Measurements from ENCODE around the gene ATP8A2.

Gene ATP8A2

DNA sequence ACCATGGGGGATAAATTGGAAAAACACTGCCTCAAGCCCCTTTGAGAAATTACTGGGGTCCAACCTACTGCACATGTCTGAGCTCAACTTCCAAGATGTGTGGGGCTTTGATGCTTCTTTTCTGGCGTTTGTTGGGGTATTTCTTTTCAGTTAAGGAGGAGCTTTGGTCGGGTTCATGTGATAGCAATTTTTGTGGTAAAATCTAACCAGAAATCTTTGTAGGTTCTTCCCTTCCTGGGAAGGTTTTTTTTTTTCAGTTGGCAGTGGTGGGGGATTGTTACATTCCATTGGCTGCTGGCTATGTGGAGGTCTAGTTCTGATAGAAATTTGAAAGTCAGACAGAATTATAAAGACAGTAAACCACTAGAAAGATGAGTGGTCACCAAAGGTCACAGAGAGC lies 327.8 kb downstream of the ATP8A2 start:
- no peaks in the 10 kb centered on the region for H3K4me1 ChIP-seq (ENCODE audit: control insufficient read depth in 5 of 5, insufficient read depth in 5 of 5, low read length in 5 of 5)
- H3K36me3 ChIP-seq (ENCODE audit: control insufficient read depth in 5 of 5, insufficient read depth in 5 of 5, low read length in 5 of 5): no peaks in the 10 kb centered on the region
- H3K27ac ChIP-seq (ENCODE audit: low read depth, low read length): no peak overlapping the region
- no peaks in the 10 kb centered on the region for H3K27me3 ChIP-seq (ENCODE audit: control insufficient read depth in 5 of 5, insufficient read depth in 4 of 5, low read length in 5 of 5)
- peaks cover 0 to 9% (median 0%) of the 10 kb centered on the region in 5 donors for H3K9me3 ChIP-seq (ENCODE audit: control insufficient read depth in 5 of 5, low read length in 5 of 5)
- no peak overlapping the region for H3K4me3 ChIP-seq (ENCODE audit: low read depth in 1 of 5, low read length in 5 of 5)
- H3K9ac ChIP-seq (ENCODE audit: low read length in 5 of 5): no peak overlapping the region

DNA sequence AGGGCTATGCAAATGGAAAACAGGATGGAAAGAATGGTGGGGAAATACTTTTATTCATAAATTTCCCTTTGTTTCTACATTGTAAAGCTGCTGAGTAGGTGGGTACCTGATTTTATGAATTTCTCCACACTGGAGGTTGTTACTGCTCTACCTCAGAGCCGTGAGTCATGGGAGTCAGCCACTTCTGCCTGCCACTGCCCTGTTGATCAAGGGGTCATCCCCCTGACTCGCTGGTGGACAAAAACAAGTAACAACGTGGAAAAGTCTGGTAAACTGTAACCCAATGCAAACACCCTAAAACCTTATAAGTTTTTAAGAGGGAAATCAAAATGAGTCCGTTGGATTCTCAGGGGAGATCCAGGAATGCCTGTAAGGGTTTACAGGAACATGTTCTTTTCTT lies 329.5 kb downstream of the ATP8A2 start:
- Histone ChIP-seq H3K9ac (ENCODE audit: low read length in 5 of 5) (no peak overlapping the region), H3K4me3 (ENCODE audit: low read depth in 1 of 5, low read length in 5 of 5) (no peak overlapping the region), H3K4me1 (ENCODE audit: control insufficient read depth in 5 of 5, insufficient read depth in 5 of 5, low read length in 5 of 5) (no peaks in the 10 kb centered on the region), H3K27me3 (ENCODE audit: control insufficient read depth in 5 of 5, insufficient read depth in 4 of 5, low read length in 5 of 5) (no peaks in the 10 kb centered on the region), H3K36me3 (ENCODE audit: control insufficient read depth in 5 of 5, insufficient read depth in 5 of 5, low read length in 5 of 5) (no peaks in the 10 kb centered on the region), H3K9me3 (ENCODE audit: control insufficient read depth in 5 of 5, low read length in 5 of 5) (peaks cover 0 to under 1% (median 0%) of the 10 kb centered on the region in 5 donors), H3K27ac (ENCODE audit: low read depth, low read length) (no peak overlapping the region)

DNA sequence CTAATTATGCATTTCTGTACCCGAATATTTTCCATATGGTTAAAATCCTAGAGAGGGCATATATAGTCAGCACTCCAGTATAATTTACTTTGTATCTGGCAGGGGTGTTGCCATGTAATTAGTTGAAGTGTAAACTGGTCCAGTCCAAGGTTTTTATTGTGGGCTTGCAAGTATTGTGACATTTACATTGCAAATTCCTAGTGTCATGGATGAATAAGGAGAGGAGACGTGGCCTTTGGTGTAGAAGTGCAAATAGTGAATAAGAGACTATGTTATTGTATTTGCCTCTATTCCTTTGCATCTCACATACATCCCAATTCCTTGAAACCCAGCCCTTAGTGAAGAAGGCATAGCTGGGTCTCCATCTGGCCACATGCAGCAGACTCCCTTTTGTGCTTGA lies 330.6 kb downstream of the ATP8A2 start:
- Histone ChIP-seq H3K9me3 (ENCODE audit: control insufficient read depth in 5 of 5, low read length in 5 of 5) (no peaks in the 10 kb centered on the region), H3K36me3 (ENCODE audit: control insufficient read depth in 5 of 5, insufficient read depth in 5 of 5, low read length in 5 of 5) (no peaks in the 10 kb centered on the region), H3K4me3 (ENCODE audit: low read depth in 1 of 5, low read length in 5 of 5) (no peak overlapping the region), H3K4me1 (ENCODE audit: control insufficient read depth in 5 of 5, insufficient read depth in 5 of 5, low read length in 5 of 5) (no peaks in the 10 kb centered on the region), H3K27ac (ENCODE audit: low read depth, low read length) (no peak overlapping the region), H3K9ac (ENCODE audit: low read length in 5 of 5) (no peak overlapping the region), H3K27me3 (ENCODE audit: control insufficient read depth in 5 of 5, insufficient read depth in 4 of 5, low read length in 5 of 5) (no peaks in the 10 kb centered on the region)

DNA sequence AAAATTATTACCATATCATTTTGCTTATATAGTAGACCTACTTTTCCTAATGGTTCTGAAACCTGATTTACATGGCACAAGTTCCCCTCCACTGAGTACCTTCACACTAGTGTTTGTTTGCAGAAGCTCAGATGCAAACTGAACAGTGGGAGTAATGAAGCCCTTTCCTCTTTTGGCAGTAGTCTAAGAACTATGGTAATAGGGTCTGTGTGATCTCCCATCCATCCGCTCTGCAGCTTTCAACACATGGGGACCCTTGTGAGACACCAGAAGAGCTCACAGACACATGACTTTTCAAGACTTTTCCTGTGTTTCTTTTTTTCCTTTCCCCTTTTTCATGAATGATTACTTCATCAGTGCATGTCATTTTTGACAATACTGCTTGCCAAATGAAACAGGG lies 336.0 kb downstream of the ATP8A2 start:
- H3K27ac ChIP-seq (ENCODE audit: low read depth, low read length): no peak overlapping the region
- H3K36me3 ChIP-seq (ENCODE audit: control insufficient read depth in 5 of 5, insufficient read depth in 5 of 5, low read length in 5 of 5): no peaks in the 10 kb centered on the region
- no peaks in the 10 kb centered on the region for H3K9me3 ChIP-seq (ENCODE audit: control insufficient read depth in 5 of 5, low read length in 5 of 5)
- H3K4me1 ChIP-seq (ENCODE audit: control insufficient read depth in 5 of 5, insufficient read depth in 5 of 5, low read length in 5 of 5): peaks cover 0 to 9% (median 4%) of the 10 kb centered on the region in 5 donors
- no peak overlapping the region for H3K4me3 ChIP-seq (ENCODE audit: low read depth in 1 of 5, low read length in 5 of 5)
- H3K27me3 ChIP-seq (ENCODE audit: control insufficient read depth in 5 of 5, insufficient read depth in 4 of 5, low read length in 5 of 5): no peaks in the 10 kb centered on the region
- no peak overlapping the region for H3K9ac ChIP-seq (ENCODE audit: low read length in 5 of 5)

DNA sequence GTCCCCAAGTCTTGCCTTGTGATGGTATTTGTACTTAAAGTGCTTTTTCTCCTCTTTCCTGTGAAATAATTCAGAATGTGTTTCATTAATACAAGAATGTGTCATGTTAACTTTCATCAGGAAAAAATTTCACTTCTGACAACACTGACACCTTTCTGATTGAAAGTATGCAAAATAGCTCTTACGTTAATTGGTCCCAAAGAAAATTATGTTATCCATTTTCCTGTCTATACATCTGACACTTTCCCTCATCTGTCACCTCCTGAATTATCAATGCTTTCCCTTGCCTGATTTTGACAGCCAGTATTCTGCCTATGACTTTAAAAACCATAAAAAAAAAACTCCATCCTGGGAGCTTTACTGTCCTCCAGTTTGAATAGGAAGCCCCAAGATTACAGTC lies 336.5 kb downstream of the ATP8A2 start:
- no peak overlapping the region for H3K4me3 ChIP-seq (ENCODE audit: low read depth in 1 of 5, low read length in 5 of 5)
- H3K9ac ChIP-seq (ENCODE audit: low read length in 5 of 5): no peak overlapping the region
- no peak overlapping the region for H3K27ac ChIP-seq (ENCODE audit: low read depth, low read length)
- H3K27me3 ChIP-seq (ENCODE audit: control insufficient read depth in 5 of 5, insufficient read depth in 4 of 5, low read length in 5 of 5): no peaks in the 10 kb centered on the region
- H3K4me1 ChIP-seq (ENCODE audit: control insufficient read depth in 5 of 5, insufficient read depth in 5 of 5, low read length in 5 of 5): peaks cover 0 to 9% (median 4%) of the 10 kb centered on the region in 5 donors
- no peaks in the 10 kb centered on the region for H3K36me3 ChIP-seq (ENCODE audit: control insufficient read depth in 5 of 5, insufficient read depth in 5 of 5, low read length in 5 of 5)
- no peaks in the 10 kb centered on the region for H3K9me3 ChIP-seq (ENCODE audit: control insufficient read depth in 5 of 5, low read length in 5 of 5)

DNA sequence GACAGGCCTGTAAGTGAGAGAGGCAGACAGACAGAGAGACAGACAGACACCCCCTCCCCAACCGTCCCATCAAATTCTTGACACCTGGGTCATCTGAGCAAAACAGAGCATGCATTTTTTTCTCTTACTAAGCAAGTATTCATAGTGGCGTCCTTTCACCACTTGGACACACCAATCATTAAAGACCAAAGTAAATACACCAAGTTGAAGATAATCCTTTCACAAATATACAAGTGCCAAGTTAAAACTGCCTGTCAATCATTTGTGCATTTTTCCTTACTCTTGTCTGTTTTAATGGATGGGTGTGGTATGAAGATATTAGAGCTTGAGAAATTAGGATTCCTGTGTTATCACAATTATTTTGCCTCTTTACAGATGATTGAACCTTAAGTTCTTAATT lies 337.3 kb downstream of the ATP8A2 start:
- Histone ChIP-seq H3K4me1 (ENCODE audit: control insufficient read depth in 5 of 5, insufficient read depth in 5 of 5, low read length in 5 of 5) (peaks cover 0 to 9% (median 4%) of the 10 kb centered on the region in 5 donors), H3K9me3 (ENCODE audit: control insufficient read depth in 5 of 5, low read length in 5 of 5) (no peaks in the 10 kb centered on the region), H3K9ac (ENCODE audit: low read length in 5 of 5) (no peak overlapping the region), H3K27me3 (ENCODE audit: control insufficient read depth in 5 of 5, insufficient read depth in 4 of 5, low read length in 5 of 5) (no peaks in the 10 kb centered on the region), H3K36me3 (ENCODE audit: control insufficient read depth in 5 of 5, insufficient read depth in 5 of 5, low read length in 5 of 5) (no peaks in the 10 kb centered on the region), H3K4me3 (ENCODE audit: low read depth in 1 of 5, low read length in 5 of 5) (no peak overlapping the region), H3K27ac (ENCODE audit: low read depth, low read length) (no peak overlapping the region)

DNA sequence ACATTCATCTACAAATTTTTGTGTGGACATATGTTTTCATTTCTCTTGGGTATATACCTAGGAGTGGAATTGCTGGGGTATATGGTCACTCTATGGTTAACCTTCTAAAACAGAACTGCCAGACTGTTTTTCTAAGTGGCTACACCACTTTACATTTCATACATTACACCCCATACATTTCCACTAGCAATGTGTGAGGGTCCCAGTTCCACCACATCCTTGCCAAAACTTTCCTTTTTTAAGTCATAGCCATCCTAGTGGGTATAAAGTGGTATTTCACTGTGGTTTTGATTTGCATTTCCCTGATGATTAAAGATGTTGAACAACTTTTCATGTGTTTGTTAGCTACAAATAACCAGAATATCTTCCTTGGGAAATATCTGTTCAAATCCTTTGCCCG lies 344.0 kb downstream of the ATP8A2 start:
- no peaks in the 10 kb centered on the region for H3K4me1 ChIP-seq (ENCODE audit: control insufficient read depth in 5 of 5, insufficient read depth in 5 of 5, low read length in 5 of 5)
- no peak overlapping the region for H3K4me3 ChIP-seq (ENCODE audit: low read depth in 1 of 5, low read length in 5 of 5)
- H3K27ac ChIP-seq (ENCODE audit: low read depth, low read length): no peak overlapping the region
- H3K9ac ChIP-seq (ENCODE audit: low read length in 5 of 5): no peak overlapping the region
- H3K36me3 ChIP-seq (ENCODE audit: control insufficient read depth in 5 of 5, insufficient read depth in 5 of 5, low read length in 5 of 5): no peaks in the 10 kb centered on the region
- H3K27me3 ChIP-seq (ENCODE audit: control insufficient read depth in 5 of 5, insufficient read depth in 4 of 5, low read length in 5 of 5): no peaks in the 10 kb centered on the region
- no peaks in the 10 kb centered on the region for H3K9me3 ChIP-seq (ENCODE audit: control insufficient read depth in 5 of 5, low read length in 5 of 5)

DNA sequence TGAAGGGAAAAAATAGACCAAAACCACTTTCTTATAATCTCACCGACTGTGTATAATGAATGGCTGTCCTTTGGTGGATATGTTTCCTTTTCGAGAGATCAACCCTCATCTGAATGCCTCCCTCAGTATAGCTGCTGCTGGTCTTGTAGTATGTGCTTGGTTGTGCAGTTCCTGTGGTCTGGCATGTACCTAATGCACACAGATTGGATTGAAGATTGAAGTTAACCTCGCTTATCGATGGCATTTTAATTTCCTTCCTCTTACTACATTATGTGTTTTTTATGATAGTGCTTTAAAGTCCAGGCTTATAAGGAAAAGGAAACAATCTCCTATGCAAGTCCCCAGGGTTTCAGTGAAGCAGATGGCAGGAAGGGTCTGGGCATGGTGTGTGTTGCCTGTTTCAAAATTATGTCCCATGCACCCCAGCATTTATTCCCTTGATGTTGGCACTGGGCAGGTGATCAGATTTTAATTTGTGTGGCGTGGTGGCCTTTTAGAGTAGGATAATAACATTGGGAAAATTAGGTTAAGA lies 346.0 kb downstream of the ATP8A2 start:
- no peak overlapping the region for H3K27ac ChIP-seq (ENCODE audit: low read depth, low read length)
- no peaks in the 10 kb centered on the region for H3K4me1 ChIP-seq (ENCODE audit: control insufficient read depth in 5 of 5, insufficient read depth in 5 of 5, low read length in 5 of 5)
- no peaks in the 10 kb centered on the region for H3K36me3 ChIP-seq (ENCODE audit: control insufficient read depth in 5 of 5, insufficient read depth in 5 of 5, low read length in 5 of 5)
- H3K9ac ChIP-seq (ENCODE audit: low read length in 5 of 5): no peak overlapping the region
- H3K4me3 ChIP-seq (ENCODE audit: low read depth in 1 of 5, low read length in 5 of 5): no peak overlapping the region
- no peaks in the 10 kb centered on the region for H3K9me3 ChIP-seq (ENCODE audit: control insufficient read depth in 5 of 5, low read length in 5 of 5)
- H3K27me3 ChIP-seq (ENCODE audit: control insufficient read depth in 5 of 5, insufficient read depth in 4 of 5, low read length in 5 of 5): no peaks in the 10 kb centered on the region

DNA sequence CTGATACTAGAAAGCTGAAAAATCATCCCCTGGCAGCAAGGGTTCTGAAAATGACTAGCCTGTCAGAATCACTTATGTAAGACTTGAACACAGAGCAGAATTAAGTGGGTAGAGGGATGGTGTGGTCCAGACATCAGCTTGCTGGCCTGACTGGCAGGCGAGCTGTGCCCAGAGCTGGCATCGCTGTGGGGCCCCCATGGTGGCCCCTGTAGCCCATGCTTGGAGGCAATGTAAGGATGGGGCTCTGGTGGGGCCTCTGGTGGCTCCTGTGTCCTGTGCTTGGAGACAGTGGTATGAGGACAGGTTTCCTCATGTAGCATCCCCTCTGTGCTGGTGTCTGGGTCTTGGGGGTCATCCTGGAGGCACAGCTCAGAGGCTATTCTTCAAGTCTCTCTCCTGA lies 347.9 kb downstream of the ATP8A2 start:
- Histone ChIP-seq H3K4me3 (ENCODE audit: low read depth in 1 of 5, low read length in 5 of 5) (no peak overlapping the region), H3K27ac (ENCODE audit: low read depth, low read length) (no peak overlapping the region), H3K36me3 (ENCODE audit: control insufficient read depth in 5 of 5, insufficient read depth in 5 of 5, low read length in 5 of 5) (no peaks in the 10 kb centered on the region), H3K4me1 (ENCODE audit: control insufficient read depth in 5 of 5, insufficient read depth in 5 of 5, low read length in 5 of 5) (no peaks in the 10 kb centered on the region), H3K27me3 (ENCODE audit: control insufficient read depth in 5 of 5, insufficient read depth in 4 of 5, low read length in 5 of 5) (no peaks in the 10 kb centered on the region), H3K9me3 (ENCODE audit: control insufficient read depth in 5 of 5, low read length in 5 of 5) (no peaks in the 10 kb centered on the region), H3K9ac (ENCODE audit: low read length in 5 of 5) (no peak overlapping the region)

DNA sequence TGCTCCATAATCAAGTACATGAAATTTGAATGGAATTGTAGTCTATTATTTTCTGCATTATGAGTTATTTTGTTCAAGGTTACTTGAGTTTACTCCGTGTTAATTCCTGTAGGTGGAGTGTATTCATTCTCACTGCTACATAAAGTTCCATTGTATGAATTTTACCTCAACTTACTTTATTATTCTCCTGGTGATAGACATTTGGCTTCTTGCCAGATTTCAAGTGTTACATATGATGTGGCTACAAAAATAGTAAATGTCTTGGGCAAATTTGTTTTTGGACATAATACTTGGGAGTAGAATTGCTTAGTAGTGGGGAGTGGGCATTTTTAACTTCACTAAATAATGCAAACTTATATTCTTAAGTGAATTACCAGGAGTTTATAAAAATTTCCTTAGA lies 351.1 kb downstream of the ATP8A2 start:
- H3K4me3 ChIP-seq (ENCODE audit: low read depth in 1 of 5, low read length in 5 of 5): no peak overlapping the region
- no peak overlapping the region for H3K27ac ChIP-seq (ENCODE audit: low read depth, low read length)
- H3K9me3 ChIP-seq (ENCODE audit: control insufficient read depth in 5 of 5, low read length in 5 of 5): no peaks in the 10 kb centered on the region
- H3K9ac ChIP-seq (ENCODE audit: low read length in 5 of 5): no peak overlapping the region
- no peaks in the 10 kb centered on the region for H3K27me3 ChIP-seq (ENCODE audit: control insufficient read depth in 5 of 5, insufficient read depth in 4 of 5, low read length in 5 of 5)
- H3K36me3 ChIP-seq (ENCODE audit: control insufficient read depth in 5 of 5, insufficient read depth in 5 of 5, low read length in 5 of 5): no peaks in the 10 kb centered on the region
- no peaks in the 10 kb centered on the region for H3K4me1 ChIP-seq (ENCODE audit: control insufficient read depth in 5 of 5, insufficient read depth in 5 of 5, low read length in 5 of 5)

DNA sequence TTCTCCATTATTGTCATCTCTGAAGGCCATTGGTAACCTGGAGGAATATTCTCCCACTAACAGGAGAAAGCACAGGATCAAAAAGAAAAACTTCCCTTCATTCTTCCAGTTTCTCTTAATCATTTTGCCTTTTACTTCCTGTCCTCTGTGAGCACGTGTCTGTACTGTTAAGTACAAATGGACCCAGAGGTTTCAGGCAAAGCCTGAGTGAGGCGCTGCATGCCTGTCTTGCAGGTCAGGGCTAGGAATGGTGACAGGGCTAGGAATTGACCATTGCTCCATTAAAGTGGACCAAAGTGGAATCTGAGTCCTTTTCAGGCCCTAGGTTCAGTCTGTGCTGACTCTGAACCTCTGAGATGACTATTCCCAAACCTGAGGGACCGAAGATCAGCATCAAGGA lies 353.3 kb downstream of the ATP8A2 start:
- no peak overlapping the region for H3K27ac ChIP-seq (ENCODE audit: low read depth, low read length)
- no peaks in the 10 kb centered on the region for H3K36me3 ChIP-seq (ENCODE audit: control insufficient read depth in 5 of 5, insufficient read depth in 5 of 5, low read length in 5 of 5)
- no peaks in the 10 kb centered on the region for H3K4me1 ChIP-seq (ENCODE audit: control insufficient read depth in 5 of 5, insufficient read depth in 5 of 5, low read length in 5 of 5)

More for the DNA sequence above, 353.3 kb downstream of the ATP8A2 start:
- Histone ChIP-seq H3K9me3 (ENCODE audit: control insufficient read depth in 5 of 5, low read length in 5 of 5) (no peaks in the 10 kb centered on the region), H3K4me3 (ENCODE audit: low read depth in 1 of 5, low read length in 5 of 5) (no peak overlapping the region), H3K9ac (ENCODE audit: low read length in 5 of 5) (no peak overlapping the region), H3K27me3 (ENCODE audit: control insufficient read depth in 5 of 5, insufficient read depth in 4 of 5, low read length in 5 of 5) (no peaks in the 10 kb centered on the region)
